Dermis blood vessel endothelial cell (primary cell): Measurements from ENCODE around the gene HSD3B2. TPM values are rescaled to one million over a fixed set of nuclear protein-coding genes. Genes with fewer than 3 reads are reported as not detected.

Experiments
- DNase-seq: peaks from one replicate; pipeline ENCODE4 v3.0.0; 2010
- total RNA-seq: library from RNA; depleted of rRNA; stranded (reverse); fragments of >200 nt; gene quantifications from 2 replicates; pipeline ENCODE4 v1.2.3, GENCODE V29; 2014

The HSD3B2 gene
- total RNA-seq, 1 donor from 2014 or later = not detected

GRCh38 chr1:119466445-119466844 is 51.5 kb downstream of the HSD3B2 start:
- no peak for DNase-seq

GRCh38 chr1:119467219-119467618 is 52.3 kb downstream of the HSD3B2 start:
- DNase-seq = no peak

GRCh38 chr1:119467857-119468668 is 53.1 kb downstream of the HSD3B2 start:
- no peak for DNase-seq

GRCh38 chr1:119469741-119470140 is 54.8 kb downstream of the HSD3B2 start:
- DNase-seq = no peak

- no peak for DNase-seq
These were observed 55.4 kb downstream of the HSD3B2 start for GRCh38 chr1:119470377-119470776.

- no peak for DNase-seq
These were observed 56.0 kb downstream of the HSD3B2 start for GRCh38 chr1:119470958-119471357.

GRCh38 chr1:119471566-119471965 is 56.6 kb downstream of the HSD3B2 start:
- no peak for DNase-seq

- DNase-seq = no peak
These were observed 57.3 kb downstream of the HSD3B2 start for GRCh38 chr1:119472080-119472818.

Other genes with a start within 250 kb of the HSD3B2 start
- gene HAO2, start 46.4 kb upstream of the HSD3B2 start, total RNA-seq = not detected in 2 replicates
- not detected in 2 replicates for gene HSD3B1, start 92.1 kb downstream of the HSD3B2 start, total RNA-seq
- 21.1 and 23.1 TPM in 2 replicates for gene ZNF697, start 233.1 kb downstream of the HSD3B2 start, total RNA-seq